Suprapubic skin (tissue), 4 donors: ENCODE measurements around the gene SLC25A10.

ENCODE experiments used
- EP300 ChIP-seq: sonication (generic); formaldehyde crosslinking; IDR thresholded peaks from one replicate; pipeline ENCODE4 v1.6.1; 2017; ENCODE audit warnings: antibody characterized with exemption
- POLR2A ChIP-seq, 2 donors: fragments of 450-650 bp; IDR thresholded peaks; one replicate each; pipeline ENCODE4 v1.6.1; 2017; ENCODE audit warnings: antibody characterized with exemption in 2 of 2, mild to moderate bottlenecking in 2 of 2, moderate library complexity in 2 of 2
- POLR2AphosphoS5 ChIP-seq, 3 donors: sonication (generic); formaldehyde crosslinking; IDR thresholded peaks; one replicate each; pipeline ENCODE4 v1.6.1; 2017; ENCODE audit warnings: antibody characterized with exemption in 3 of 3
- TF ChIP-seq, protein P1 (sequence below), 2 donors: fragments of 200-600 bp in 1 of 2; fragments of 450-650 bp in 1 of 2; sonication (generic) in 1 of 2; IDR thresholded peaks; one replicate each; pipeline ENCODE4 v1.5.1; 2016 to 2019; ENCODE audit warnings: antibody characterized with exemption in 2 of 2, mild to moderate bottlenecking in 1 of 2, moderate library complexity in 1 of 2

DNA sequence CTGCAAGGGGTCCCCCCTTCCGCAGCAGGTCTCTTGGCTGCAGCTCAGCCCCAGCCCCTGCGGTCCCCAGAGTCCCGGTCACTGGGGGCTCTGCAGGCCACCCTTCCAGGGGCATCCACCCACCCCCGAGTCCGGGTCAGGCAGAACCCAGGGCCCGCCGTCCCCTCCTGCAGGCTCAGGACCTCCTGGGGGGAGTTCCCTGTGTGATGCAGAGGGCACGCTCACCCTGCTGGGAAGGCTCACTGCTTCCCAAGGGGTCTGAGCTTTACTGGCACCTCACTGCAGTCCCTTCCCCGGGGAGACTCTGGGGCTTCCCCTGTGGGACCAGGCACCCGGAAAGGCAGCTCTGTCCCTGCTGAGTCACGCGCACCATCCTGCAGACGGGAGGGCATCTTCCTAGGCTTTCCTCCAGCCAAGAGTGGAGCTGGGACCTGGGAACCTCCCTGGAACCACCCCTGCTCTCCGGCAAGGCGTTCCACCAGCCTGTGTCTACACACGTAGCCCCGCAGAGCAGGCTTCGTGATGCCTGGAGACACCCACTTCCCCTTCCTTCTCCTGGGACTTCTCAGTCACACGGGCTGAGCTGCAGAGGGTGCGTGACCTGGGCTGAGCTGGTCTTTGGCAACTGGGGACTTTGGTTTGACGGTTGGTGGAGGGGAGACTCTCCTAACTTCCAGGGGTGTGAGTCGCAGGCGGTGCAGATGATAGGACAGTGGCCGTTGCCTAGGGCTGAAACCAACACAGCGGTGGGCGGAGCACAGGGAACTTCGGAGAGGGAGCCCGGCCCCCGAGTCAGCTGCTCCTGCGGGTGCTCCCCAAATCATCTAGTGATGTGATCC is 23.4 kb downstream of the SLC25A10 start:
- TF ChIP-seq, protein P1, sequence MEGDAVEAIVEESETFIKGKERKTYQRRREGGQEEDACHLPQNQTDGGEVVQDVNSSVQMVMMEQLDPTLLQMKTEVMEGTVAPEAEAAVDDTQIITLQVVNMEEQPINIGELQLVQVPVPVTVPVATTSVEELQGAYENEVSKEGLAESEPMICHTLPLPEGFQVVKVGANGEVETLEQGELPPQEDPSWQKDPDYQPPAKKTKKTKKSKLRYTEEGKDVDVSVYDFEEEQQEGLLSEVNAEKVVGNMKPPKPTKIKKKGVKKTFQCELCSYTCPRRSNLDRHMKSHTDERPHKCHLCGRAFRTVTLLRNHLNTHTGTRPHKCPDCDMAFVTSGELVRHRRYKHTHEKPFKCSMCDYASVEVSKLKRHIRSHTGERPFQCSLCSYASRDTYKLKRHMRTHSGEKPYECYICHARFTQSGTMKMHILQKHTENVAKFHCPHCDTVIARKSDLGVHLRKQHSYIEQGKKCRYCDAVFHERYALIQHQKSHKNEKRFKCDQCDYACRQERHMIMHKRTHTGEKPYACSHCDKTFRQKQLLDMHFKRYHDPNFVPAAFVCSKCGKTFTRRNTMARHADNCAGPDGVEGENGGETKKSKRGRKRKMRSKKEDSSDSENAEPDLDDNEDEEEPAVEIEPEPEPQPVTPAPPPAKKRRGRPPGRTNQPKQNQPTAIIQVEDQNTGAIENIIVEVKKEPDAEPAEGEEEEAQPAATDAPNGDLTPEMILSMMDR (IDR thresholded peaks at IDR 0.05): no peak
- TF ChIP-seq POLR2A (IDR thresholded peaks at IDR 0.05) (no peak), POLR2AphosphoS5 (IDR thresholded peaks at IDR 0.05) (no peak), EP300 (no peak)
